ENCODE measurements around the gene LRRK2.
"Not testable (repeated sequence)": the region's sequence is repeated elsewhere in the genome, so short reads cannot be mapped to it uniquely, and the experiment has no call there.

The LRRK2 gene

GRCh38 chr12:40325349-40325960 lies 100.7 kb downstream of the LRRK2 start:
- DNase-seq: no peak

- DNase-seq: no peak
These were observed 102.7 kb downstream of the LRRK2 start for GRCh38 chr12:40327535-40327934.

- DNase-seq: no peak
These were observed 105.4 kb downstream of the LRRK2 start for GRCh38 chr12:40330180-40330579.

GRCh38 chr12:40331886-40332285 lies 107.1 kb downstream of the LRRK2 start:
- DNase-seq: no peak

- no peak for DNase-seq
These were observed 111.2 kb downstream of the LRRK2 start for GRCh38 chr12:40335991-40336390.

GRCh38 chr12:40336573-40337199 lies 111.9 kb downstream of the LRRK2 start:
- no peak for DNase-seq

- no peak for DNase-seq
These were observed 113.3 kb downstream of the LRRK2 start for GRCh38 chr12:40338071-40338470.

- DNase-seq: no peak
These were observed 113.8 kb downstream of the LRRK2 start for GRCh38 chr12:40338621-40339020.

- no peak for DNase-seq
These were observed 117.2 kb downstream of the LRRK2 start for GRCh38 chr12:40342010-40342409.

- no peak for DNase-seq
These were observed 118.3 kb downstream of the LRRK2 start for GRCh38 chr12:40343124-40343523.

GRCh38 chr12:40344312-40344711 lies 119.5 kb downstream of the LRRK2 start:
- DNase-seq: no peak

- no peak for DNase-seq
These were observed 127.2 kb downstream of the LRRK2 start for GRCh38 chr12:40351976-40352375.

- DNase-seq: no peak
These were observed 150.3 kb downstream of the LRRK2 start for GRCh38 chr12:40375076-40375475.

GRCh38 chr12:40376533-40377267 lies 151.9 kb downstream of the LRRK2 start:
- no peak for DNase-seq

- no peak for DNase-seq
These were observed 153.9 kb downstream of the LRRK2 start for GRCh38 chr12:40378691-40379090.

- DNase-seq: no peak
These were observed 157.4 kb downstream of the LRRK2 start for GRCh38 chr12:40382217-40382616.

GRCh38 chr12:40387279-40387678 lies 162.5 kb downstream of the LRRK2 start:
- DNase-seq: not testable (repeated sequence)

- DNase-seq: no peak
These were observed 166.2 kb downstream of the LRRK2 start for GRCh38 chr12:40390980-40391379.

- no peak for DNase-seq
These were observed 168.2 kb downstream of the LRRK2 start for GRCh38 chr12:40393026-40393425.

GRCh38 chr12:40399656-40400055 lies 174.9 kb downstream of the LRRK2 start:
- DNase-seq: no peak

GRCh38 chr12:40405419-40405818 lies 180.6 kb downstream of the LRRK2 start:
- DNase-seq: no peak
